NCI-H748 (cell line): ENCODE data around the gene HOXD12.
A peak's percentile ranks its signal among the peaks of the same experiment; 100 is the strongest.

ENCODE experiments used
- DNase-seq: peaks from one replicate; lab custom pipeline; 2025; ENCODE audit not compliant: unreplicated experiment; lab: John Stamatoyannopoulos, UW

HOXD12 gene

DNA sequence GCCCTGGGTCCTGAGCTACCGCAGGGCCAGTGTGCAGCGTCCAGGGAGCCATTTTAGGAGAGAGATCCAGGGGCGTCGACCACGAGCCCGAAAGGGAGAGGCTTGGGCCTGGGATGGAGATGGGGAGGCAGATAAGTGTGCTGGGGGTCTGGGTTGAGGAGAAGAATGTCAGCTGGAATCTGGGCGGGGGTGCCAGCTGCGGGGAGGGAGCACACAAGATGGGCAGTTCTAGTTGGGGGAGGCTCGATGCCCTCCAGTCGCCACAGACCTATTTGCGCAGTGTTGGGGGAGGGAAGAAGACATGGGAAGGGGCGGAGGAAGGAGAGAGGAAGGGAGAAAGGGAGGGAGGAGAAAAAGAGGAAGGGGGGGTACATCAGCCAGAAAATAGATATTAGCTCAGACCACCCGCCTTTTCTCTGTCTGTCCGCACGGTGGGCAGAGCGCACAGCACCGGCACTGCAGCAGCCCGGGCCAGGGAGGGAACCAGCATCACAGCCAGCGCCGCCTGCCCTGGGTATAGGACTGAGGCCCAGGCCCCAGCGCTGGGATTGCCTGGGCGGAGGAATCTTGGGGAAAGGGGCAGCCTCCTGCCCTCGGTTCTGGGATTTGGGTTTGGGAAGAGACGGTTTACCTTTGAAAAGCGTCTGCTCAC, 5.6 kb downstream of the HOXD12 start:
- no peak for DNase-seq

- DNase-seq, result no peak
These were observed 6.4 kb downstream of the HOXD12 start for GRCh38 chr2:176105730-176106580.

GRCh38 chr2:176106581-176107539, 7.3 kb downstream of the HOXD12 start, which contains the start of gene HOXD11:
Gene HOXD11 (plus strand): TSS chr2:176107280. CDS start chr2:176107356, 76 bp downstream.
- peak; percentile 97 for DNase-seq

GRCh38 chr2:176107731-176108181, 8.2 kb downstream of the HOXD12 start:
- DNase-seq, result peak; percentile 64

DNA sequence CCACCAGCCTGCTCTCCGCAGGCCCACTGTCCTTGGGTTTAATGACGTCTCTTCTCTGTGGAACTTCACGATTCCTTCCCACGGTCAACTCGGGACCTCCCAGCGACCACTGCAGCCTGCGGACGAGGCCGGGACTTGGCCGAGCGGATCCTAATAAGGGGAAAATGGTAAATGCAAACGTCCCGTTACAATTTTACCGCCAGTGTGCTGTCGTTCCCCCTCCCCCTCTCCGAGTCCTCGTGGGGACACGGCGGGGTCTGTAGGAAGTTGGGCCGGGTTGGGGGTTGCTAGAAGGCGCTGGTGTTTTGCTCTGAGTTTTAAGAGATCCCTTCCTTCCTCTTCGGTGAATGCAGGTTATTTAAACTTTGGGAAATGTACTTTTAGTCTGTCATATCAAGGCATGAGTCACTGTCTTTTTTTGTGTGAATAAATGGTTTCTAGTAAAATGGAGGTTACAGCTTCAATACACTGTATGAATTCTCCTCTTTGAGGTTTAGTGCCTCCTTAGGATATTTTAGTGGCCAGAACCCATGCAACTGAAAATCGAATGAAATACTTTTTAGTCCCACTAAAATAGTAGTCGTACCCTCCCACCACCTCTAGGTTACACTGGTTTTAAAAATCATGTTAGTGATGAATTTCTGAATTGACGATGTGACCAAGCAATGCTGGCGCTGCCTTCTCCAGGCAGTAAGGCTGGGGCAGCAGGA, 9.8 kb downstream of the HOXD12 start:
- DNase-seq, result peak; percentile 55

DNA sequence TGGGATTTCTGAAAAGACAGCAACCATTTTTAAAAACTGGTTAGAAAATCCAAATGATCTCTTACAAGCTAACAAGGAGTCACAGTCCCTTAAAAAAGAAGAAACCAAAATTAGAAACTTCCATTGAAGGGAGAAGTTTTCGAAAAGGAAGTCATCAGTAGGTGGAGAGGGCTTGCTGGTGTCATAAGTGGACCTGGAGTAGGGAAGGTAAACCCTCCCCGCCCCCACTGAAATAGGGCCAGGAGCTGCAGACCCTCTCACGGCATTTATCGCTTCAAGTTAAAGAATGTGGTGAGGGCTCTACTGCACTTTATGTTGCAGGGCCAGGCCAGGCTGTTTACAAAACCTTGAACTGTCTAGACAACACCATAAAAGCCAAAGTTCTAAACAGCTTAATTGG, 10.4 kb downstream of the HOXD12 start:
- DNase-seq, result peak; percentile 46

- peak; percentile 58 for DNase-seq
These were observed 11.1 kb downstream of the HOXD12 start for GRCh38 chr2:176110415-176111308.

DNA sequence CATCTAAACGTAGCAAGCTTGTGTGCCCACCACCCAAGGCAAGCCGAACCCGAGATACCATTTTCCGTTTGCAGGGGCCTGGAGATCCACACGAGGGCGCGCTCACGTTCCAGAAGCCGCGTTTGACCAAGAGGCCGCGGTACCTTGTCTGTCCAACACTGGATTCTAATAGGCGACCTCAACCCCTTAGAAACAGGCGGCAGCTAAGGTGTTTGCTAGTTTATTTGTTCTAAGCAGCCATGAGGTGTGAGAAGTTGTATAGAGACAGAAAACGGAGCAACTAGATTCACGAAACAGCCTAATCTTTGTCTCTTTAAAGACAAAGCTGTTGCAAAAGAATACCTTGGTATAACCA, 11.7 kb downstream of the HOXD12 start:
- peak; percentile 97 for DNase-seq

DNA sequence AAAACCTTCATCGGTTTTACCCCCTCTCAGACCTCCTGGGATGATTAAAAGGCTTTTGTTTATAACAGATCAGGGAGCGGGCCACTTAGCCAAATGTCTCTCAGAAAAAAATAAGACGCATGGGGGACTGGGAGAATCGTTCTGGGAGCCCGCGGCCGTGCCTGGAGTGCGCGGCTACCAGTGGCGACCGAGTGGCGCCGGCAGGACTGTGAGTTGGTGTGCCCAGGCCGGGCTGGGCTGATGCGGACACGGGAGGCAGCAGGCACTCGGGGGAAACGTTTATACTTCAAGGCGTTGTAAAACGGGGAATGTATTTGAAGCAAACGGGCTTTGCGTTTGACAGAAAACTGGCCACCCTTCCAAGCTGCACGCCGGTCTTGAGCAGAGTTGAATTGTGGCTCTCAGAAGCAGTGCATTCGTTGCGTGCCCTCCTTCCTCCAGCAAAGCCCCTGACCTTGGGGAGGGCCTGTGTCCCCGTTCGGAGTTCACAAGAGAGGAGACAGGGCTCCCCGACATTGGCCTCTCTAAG, 12.3 kb downstream of the HOXD12 start:
- DNase-seq, result peak; percentile 64

DNA sequence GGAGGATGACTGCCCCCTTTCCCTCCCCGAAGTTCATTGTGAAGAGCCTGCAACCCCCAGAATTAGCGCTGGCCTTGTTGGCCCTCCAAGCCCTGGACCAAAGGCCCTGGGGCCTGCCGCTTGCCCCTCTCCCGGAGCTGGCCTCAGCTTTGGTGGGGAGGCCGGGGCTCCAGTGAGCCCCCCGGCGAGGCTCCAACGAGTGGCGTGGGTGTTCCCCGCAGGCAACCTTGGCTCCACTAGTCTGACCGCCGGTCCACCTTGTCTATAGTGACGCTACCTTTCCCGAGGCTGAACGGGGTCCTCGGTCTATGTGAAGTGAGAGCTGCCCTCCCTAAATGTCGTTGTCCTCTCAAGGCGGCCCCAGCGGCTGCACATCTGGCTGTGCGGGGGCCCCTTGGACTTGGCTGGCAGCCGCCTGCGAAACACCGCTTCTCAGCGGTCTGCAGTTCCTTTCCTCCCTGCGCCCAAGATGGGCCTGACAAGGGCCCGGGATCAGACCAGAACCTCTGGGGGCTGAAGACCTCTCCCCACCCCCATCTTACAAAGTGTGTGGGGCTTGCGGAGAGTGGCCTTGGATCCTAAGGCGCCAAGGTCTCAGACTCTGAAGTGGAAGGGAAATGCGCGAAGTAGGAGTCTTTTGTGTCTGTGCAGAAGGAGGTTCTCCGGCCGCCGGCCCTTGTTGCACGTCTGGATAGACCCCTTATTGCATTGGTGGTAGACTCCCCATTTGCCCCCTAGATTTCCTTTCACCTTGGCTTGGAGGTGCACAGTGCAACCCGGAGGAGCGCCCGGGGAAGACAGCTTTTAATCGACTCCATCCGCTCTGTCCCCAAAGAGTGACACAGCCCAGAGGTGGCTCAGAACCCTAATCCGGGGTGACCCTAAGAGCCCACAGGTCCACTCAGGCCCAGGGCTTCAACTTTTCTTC, 13.0 kb downstream of the HOXD12 start:
- peak; percentile 61 for DNase-seq

DNA sequence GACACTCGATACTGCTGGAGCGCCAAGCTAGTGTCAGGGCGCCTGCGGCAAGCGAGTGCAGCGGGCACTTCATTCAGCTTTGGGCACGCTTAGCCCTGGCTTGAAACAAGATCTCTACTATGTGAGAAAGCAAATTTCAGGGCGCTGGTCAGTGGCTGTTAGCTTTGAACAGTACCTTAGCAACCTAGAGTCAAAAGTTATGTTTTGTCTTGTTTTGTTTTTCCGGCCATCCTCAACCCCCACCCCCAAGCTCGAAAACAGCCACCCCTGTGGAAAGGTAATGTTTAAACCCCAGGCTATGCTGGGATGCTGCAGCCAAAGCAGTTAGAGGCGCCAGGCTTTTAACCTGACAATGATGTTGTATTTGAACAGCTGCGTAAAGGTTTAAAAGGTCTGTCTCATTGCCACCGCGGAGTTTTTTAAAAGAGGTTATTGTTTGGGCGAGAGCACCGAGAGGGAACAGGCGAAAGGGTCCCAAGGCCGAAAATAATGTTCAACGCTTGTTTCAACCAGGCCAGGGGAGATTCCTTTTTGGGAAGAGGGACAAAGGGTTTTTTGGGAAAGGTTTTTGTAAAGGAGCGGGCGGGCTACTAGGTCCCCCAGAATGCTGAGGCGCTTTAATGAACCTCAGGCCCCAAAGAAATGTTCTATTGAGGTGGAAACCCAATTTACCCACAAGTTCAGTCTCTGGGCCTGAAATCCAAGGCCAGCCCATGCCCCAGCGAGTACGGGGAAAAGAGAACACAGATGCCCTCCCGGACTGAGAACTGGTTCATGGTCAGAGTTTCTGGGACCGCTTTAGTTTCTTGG, 14.7 kb downstream of the HOXD12 start:
- peak; percentile 100 for DNase-seq

- DNase-seq, result no peak
These were observed 15.5 kb downstream of the HOXD12 start for GRCh38 chr2:176114930-176115625.

GRCh38 chr2:176115883-176116813, 16.6 kb downstream of the HOXD12 start, which contains the start of gene HOXD10:
Gene HOXD10 (plus strand): TSS chr2:176116778. CDS start chr2:176116834, 56 bp downstream.
- peak; percentile 38 for DNase-seq

DNA sequence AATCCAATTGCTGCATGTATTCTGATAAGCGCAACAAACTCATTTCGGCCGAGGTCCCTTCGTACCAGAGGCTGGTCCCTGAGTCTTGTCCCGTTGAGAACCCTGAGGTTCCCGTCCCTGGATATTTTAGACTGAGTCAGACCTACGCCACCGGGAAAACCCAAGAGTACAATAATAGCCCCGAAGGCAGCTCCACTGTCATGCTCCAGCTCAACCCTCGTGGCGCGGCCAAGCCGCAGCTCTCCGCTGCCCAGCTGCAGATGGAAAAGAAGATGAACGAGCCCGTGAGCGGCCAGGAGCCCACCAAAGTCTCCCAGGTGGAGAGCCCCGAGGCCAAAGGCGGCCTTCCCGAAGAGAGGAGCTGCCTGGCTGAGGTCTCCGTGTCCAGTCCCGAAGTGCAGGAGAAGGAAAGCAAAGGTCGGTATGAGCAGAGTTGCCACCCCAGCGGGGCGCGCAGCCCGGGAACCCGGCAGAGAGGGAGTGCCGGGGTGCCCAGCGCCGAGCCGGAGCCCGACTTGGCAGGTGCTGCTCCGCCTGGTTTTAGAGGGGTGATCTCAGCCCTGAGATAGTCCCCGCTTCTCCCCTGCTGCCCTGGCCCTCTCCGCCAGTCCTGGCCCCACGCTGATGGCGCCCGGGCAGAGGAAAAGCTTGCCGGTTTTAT, 17.7 kb downstream of the HOXD12 start:
- DNase-seq, result no peak

GRCh38 chr2:176117823-176118371, 18.3 kb downstream of the HOXD12 start:
- no peak for DNase-seq
